NK-92 (cell line): ENCODE measurements around the gene NAALADL2.

ENCODE experiments used
- DNase-seq: peaks from one replicate; lab custom pipeline; 2025; ENCODE audit not compliant: unreplicated experiment; lab: John Stamatoyannopoulos, UW

Gene NAALADL2

GRCh38 chr3:174960898-174961297 is 101.8 kb downstream of the NAALADL2 start:
- DNase-seq: no peak

DNA sequence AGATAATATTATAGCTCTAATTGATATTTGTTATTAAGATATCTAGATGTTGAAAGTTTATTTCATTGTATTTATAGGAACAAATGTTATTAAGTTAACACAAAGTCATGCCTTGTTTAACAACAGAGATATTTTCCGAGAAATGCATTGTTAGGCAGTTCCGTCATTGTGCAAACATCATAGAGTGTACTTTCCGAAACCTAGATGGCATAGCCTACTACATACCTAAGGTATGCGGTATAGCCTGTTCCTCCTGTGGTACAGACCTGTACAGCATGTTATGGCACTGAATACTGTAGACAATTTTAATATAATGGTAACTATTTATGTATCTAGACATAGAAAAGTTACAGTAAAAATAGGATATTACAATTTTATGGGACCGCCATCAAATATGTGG is 114.3 kb downstream of the NAALADL2 start:
- no peak for DNase-seq

DNA sequence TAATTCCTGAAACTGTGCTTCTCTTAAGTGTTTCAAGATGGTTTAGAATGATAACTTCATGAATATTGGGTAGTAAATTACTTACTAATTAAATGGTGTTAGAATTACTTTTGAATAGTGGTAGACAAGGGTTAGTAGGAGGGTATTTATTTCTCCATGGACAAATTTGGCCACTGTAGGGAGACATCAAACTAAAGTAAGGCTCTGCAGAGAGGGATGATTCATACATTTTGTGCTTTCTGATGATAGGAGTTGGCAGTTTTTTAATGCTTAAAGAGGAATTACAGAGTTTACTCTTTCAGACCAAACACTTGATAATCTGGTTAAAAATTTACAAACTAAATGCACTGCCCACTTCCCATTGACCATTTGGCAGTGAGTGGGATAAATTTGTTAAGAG is 127.6 kb downstream of the NAALADL2 start:
- DNase-seq: no peak

- no peak for DNase-seq
Observed at GRCh38 chr3:175001091-175001490, 142.0 kb downstream of the NAALADL2 start.

DNA sequence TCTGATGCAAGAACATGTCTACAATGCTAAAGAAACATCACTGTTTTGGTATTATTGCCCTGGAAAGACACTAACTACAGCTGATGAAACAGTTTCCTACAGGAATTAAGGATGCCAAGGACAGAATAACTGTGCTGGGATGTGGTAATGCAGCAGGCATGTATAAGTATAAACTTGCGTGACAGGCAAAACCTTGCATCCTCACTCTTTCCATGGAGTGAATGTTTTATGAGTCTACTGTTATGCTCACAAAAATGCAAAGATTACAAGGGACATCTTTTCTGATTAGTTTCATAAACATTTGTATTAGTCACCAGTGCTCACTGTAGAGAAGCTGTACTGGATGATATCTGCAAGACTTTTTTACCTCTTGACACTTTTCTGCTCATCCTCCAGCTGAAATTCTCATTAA is 143.6 kb downstream of the NAALADL2 start:
- no peak for DNase-seq

DNA sequence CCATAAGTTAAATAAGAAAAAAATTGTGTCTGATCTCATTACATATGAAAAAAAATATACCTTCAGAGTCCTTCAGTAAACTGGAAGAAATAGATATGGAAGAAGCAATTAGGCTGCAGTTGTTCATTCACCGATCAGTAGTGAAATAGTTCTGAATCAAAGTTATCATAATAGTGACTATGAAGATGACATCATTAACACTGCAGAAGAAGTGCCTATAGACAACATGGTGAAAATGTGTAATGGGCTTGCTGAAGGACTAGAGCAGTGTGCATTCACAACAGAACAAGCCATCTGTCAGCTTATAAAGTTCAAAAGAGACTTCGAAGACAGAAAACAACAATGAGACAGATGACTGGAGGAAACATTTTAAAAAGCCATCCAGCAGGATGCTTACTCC is 144.5 kb downstream of the NAALADL2 start:
- DNase-seq: no peak

DNA sequence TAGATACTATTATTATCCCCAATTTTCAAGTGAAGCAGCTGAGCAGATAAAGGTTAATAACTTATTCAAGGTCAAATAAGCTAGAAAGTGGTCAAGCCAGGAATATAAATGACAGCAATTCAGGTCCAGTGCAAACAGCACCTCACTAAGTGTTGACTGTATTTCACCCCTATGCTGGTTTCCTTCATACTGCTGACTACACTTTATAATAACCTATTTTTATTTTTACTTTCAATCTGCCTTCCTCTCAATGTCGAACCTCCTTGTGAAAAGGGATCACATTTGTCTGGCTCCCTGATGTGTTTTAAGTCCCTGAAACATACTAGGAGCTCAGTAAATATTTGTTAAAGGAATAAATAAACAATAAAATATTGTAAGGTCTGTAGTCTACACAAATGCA is 146.1 kb downstream of the NAALADL2 start:
- no peak for DNase-seq

DNA sequence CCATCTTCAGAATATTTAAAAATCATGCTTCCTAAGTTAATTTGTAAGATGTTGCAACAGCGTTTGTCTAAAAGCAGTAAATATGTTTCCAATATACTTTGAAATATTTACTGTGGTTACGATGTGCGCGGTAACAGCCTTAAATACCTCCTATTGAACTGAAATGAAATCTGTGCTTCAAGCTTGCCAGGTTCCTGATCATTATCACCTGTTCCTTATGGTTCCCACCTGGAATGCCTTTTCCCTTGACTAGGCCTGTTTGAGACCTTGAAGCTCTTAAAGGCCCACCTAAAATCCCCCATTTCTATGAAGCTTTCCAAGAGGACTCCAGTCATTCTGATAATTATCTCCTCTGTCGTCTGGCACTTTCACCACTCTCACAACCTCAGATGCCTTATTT is 146.7 kb downstream of the NAALADL2 start:
- DNase-seq: no peak

DNA sequence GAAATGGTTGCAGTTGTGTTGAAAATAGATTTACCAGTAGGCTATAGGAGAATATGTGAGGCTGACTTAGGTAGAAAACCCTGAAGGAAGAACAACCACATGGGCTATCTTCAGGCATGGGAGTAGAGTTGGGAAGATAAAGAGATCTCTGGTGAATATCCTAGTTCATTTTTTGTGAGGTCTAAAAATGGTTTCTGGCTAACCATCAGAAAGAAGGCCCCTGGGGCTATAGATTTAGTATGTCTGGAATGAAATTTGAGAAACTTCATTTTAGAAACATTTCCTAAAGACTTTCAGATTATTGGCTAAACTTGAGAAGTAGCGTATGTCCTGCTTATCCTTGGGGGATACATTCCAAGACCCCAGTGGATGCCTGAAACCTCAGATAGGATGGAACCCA is 148.2 kb downstream of the NAALADL2 start:
- no peak for DNase-seq

GRCh38 chr3:175009295-175009694 is 150.2 kb downstream of the NAALADL2 start:
- no peak for DNase-seq

- no peak for DNase-seq
Observed at GRCh38 chr3:175015056-175015635, 156.0 kb downstream of the NAALADL2 start.

DNA sequence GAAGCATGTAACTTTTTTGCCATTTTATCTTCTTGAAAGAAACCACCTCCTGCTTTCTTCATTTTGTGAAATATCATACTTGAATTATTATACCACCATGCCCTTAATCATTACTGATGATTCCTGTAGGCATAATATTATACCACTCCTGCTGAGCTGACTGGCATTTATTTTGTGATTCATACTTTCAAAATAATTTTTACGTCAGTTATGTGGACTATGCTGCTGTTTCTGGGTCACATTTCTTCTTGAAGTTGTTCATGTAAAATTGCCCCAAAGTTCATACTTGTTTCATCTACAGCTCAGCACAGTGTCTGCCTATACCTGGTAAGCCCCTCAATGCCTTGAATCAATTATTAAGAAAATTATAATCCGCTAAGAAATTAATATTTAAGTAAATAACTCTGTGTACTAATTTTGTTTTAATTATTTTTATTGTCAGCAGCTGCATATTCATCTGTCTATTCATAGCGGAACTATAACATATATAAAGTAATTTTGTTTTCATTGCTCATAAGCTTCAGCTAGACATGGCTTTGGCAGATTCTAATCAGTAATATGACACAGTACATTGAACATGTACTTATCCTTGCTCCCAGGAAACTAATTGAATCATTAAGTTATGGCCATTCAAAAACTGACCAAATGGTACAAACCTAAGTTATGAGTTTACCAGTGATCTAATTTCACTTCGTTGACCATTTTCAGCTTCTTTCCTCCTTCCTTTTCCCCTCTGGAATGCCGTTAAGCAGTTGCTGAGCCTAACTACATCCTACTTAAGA is 160.0 kb downstream of the NAALADL2 start:
- DNase-seq: no peak

DNA sequence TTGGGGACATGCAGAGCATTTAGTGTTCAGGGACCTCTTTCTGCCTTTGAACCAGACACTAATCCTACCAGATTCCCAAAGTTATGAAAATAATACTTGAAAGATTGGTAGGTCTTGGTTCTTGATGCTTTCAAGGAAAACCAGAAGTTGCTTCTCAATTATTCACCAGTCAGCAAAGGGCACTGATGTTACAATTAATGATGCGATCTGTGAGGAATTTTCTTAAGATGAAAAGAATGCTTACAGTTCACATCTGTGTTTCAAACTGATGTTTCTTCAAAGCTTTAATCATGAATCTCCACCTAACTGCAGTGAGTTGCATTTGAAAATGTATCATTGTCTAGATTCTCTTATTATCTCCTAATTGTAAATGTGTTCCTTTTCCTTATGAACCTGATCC is 161.0 kb downstream of the NAALADL2 start:
- DNase-seq: no peak

- DNase-seq: no peak
Observed at GRCh38 chr3:175029828-175030227, 170.7 kb downstream of the NAALADL2 start.

- DNase-seq: no peak
Observed at GRCh38 chr3:175039875-175040274, 180.7 kb downstream of the NAALADL2 start.

- no peak for DNase-seq
Observed at GRCh38 chr3:175041369-175041768, 182.2 kb downstream of the NAALADL2 start.

- no peak for DNase-seq
Observed at GRCh38 chr3:175046601-175047000, 187.5 kb downstream of the NAALADL2 start.

- DNase-seq: no peak
Observed at GRCh38 chr3:175047786-175048185, 188.7 kb downstream of the NAALADL2 start.

DNA sequence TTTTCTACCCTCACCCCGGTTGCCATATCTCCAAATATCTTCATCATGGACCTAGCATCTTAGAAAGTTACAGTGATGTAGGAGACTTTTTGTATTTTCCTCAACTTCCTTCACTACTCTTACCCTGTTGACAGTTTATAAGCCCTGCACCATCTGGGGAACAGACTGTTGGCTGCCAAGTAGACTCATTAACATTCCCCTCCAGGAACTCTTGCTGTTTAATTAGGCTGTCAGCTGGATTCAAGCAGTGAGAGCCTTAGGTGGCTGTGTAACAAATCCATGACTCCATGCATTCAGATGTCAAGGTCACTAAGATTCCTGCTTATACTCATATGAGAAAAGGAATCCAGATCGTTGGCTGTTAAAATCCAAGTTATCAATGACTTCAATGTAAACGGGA is 198.3 kb downstream of the NAALADL2 start:
- no peak for DNase-seq

GRCh38 chr3:175059788-175060187 is 200.7 kb downstream of the NAALADL2 start:
- no peak for DNase-seq

GRCh38 chr3:175065497-175065896 is 206.4 kb downstream of the NAALADL2 start:
- DNase-seq: no peak

DNA sequence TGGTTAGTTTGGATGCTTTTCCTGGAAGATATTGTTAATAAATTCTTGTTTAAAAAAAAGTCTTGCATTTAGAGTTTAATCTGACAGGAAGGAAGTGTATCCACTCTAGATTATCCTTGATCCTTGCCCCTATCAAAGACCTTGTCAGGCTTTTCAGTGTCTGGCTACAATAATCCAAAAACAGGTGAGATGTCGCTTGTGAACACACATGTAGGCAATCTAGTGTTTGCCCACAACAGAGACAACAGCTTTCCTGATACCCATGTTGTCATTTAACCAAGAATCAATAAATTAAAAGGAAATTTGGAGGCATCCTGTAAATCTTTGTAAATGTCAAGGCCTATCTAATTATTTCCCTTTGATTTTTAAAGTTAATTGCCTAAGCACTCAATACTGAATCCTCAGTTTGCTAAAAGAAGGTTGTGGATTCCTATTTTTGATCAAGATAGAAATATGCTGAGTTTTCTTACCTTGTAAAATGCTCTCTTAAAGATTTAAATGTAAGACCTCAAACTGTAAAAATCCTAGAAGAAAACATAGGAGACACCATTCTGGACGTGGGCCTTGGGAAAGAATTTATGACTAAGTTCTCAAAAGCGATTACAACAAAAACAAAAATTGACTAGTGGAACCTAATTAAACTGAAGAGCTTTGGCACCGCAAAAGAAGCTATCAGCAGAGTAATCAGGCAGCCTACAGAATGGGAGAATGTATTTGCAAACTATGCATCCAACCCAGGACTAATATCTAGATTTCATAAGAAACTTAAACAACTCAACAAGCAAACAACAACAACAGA is 207.7 kb downstream of the NAALADL2 start:
- no peak for DNase-seq
